GM21576 (cell line): ENCODE data around the gene PTPRM.

Experiments used
- ATAC-seq: cut with Tn5 transposase; IDR thresholded peaks from one replicate; pipeline ENCODE4 v1.9.1; 2021; ENCODE audit warnings: mild to moderate bottlenecking, moderate library complexity; ENCODE audit not compliant: unreplicated experiment

The PTPRM gene

GRCh38 chr18:8140841-8141501, 573.9 kb downstream of the PTPRM start:
- no peak for ATAC-seq

DNA sequence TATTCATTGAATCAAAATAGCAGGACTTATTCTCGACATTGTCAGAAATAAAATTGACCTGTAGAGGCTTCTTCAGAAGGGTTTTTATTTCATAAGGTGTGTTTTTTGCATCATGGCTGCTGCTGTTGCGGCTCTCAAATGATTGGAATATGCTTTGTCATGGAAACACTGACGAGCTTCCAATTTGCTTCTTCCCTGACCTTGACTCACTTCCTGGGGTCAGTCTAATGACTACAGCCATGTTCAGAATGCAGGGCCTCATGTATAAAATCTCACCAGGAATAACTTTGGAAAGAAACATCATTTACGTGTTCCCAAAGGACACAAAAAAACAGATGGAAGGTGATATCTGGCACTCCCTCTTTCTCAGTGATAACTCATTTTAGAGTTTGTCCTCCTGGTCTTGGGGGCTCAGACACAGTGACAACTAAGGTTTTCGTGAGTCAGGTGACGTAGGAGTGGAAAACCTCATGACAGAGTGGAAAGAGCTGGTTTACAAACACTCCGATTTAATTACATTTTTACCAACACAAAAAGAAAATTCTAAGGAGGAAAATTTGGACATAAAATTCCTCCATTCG, 575.1 kb downstream of the PTPRM start:
- ATAC-seq, result no peak

GRCh38 chr18:8142932-8143331, 575.8 kb downstream of the PTPRM start:
- no peak for ATAC-seq

GRCh38 chr18:8151181-8151580, 584.1 kb downstream of the PTPRM start:
- no peak for ATAC-seq

GRCh38 chr18:8153887-8154583, 586.9 kb downstream of the PTPRM start:
- no peak for ATAC-seq

DNA sequence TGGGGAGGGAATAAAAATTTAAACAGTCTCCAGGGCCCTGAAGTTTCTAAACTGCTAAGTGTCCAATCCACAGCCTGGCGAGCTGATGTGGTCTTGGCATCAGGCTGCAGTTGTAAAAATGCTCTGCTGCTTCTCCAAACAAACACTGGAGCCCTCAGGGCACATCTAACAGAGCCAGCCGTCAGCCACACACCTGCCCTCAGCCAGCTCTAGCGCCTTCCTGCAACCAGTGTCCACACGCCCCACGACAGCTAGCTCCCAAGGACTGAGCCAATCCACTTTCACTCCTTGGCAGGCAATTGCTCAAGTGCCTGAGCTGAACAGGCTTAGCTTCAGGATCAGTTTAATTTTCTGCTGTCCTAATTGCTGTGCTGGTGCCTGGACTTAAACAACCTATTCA, 595.7 kb downstream of the PTPRM start:
- ATAC-seq, result no peak

DNA sequence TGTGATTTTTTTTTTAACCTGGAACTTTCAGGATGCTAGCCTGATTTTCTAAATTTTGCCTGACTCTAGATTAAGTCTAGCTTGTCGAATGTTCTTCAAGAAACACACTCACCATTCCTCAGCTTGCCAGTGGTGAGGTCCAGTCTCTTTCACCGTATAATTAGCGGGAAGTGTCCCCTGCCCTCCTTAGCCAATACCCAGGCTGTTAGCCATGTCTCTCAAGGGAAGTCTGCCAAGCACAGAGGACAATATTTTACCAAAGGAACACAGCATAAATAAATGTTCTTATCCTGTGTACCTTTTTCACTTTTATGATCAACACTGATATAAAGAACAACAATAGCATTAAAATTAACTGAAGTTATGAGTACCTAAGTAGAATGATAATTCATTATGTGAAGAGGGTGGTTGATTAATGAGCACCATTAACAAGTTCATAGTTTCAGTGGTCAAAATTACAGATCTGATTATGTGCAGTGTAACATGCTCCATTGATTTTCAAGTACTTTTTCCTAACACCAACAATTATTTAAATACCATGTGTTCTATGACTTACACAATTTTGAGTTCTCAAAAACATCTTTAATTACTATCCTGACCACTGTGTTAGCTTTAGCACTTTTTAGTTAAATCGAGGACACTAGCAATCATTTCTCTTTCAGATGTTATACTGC, 596.3 kb downstream of the PTPRM start:
- no peak for ATAC-seq

GRCh38 chr18:8165095-8165494, 598.0 kb downstream of the PTPRM start:
- no peak for ATAC-seq

DNA sequence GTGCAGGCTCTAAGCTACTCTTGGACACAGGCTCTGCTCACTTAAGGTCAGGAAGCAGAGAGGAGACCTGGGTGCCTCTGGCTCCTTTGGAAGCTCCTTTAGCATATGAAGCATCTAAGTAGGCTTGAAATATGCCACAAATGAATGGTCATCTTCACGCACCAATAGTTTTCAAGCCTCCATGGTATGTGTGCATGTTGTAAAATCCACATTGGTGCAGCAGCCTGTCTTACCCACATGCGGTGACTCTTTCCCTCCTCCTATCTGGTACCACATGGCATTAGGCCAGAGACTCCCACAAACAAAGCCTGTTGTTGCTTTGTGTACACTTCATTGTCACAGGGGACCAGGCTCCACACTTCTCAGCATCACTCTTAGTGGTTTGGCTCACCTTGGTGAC, 599.9 kb downstream of the PTPRM start:
- no peak for ATAC-seq

DNA sequence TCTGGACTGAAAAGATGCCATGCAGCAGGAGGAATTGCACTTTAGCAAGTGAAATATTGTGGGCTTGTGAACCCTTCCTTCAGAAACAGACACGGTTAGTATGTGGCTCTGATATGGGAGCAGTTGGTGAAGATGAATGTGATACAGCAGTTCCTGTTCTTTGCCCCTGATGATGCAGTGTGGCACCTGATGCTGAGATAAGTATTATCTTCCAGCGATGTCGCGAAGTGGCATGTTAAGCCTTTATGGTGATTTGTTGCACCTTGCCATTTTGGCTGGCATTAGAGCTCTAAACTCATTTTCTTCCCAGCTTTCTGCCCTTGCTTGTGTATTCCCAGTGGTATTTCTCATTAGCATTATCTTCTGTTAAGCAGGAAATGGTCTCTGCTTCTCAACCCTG, 600.6 kb downstream of the PTPRM start:
- no peak for ATAC-seq

- ATAC-seq, result no peak
These were observed 602.6 kb downstream of the PTPRM start for GRCh38 chr18:8169722-8170121.

DNA sequence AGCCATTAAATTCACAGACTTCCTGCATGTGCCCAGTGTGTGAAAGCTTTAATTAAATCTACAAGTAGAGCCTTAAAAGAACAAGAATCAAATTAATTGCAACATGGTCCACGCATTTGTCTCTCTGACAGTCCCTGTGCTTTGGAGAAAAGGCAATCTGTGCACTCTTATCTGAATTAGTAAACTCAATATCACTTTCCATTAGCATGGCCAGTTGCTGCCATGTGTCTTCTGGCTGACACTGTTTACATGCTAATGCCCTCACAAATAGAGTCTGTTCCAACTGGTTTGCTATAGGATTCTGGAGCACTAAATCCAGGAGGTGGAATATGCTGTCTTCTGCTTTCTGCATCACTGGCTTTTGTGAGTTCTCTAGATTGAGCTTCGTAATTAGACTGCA, 607.7 kb downstream of the PTPRM start:
- ATAC-seq, result no peak

- no peak for ATAC-seq
These were observed 608.5 kb downstream of the PTPRM start for GRCh38 chr18:8175501-8176061.

DNA sequence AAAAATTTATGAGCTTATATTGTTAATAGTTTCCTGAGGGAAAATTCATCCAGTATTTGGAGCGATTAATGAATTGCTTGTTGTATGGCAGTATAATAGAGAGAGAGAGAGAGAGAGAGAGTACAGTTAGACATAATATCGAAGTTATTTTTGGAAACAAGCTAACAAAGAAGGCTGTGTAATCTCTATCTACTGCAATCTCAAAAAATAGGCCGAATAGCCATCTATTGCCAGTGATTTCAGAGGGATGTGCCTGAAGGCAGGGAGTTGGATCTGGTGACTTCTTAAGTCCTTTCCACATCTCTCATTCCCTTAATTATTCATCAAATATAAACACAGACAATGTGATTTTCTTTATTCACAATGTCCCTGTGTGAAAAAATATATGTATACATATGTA, 609.0 kb downstream of the PTPRM start:
- no peak for ATAC-seq

- no peak for ATAC-seq
These were observed 609.4 kb downstream of the PTPRM start for GRCh38 chr18:8176554-8176953.

GRCh38 chr18:8177330-8178016, 610.4 kb downstream of the PTPRM start:
- no peak for ATAC-seq

GRCh38 chr18:8186413-8186812, 619.3 kb downstream of the PTPRM start:
- ATAC-seq, result no peak

DNA sequence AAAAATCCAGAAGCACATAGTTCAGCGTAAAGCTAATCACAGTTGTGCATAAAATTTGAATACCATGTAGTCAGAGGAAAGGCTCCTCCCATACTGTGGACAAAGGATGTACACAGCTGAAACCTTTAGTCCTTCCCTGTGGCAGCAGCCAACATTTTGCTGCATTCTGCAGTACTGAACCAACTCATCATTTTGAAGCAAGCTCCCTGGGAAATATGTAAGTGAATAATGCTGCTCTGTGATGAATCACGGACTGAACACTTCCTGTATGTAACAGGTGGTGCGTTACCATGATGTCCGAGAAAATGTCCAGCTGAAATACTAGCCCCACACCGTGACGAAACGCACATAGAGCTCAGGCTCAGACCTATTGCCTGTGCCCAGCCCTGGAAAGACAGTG, 621.1 kb downstream of the PTPRM start:
- no peak for ATAC-seq

DNA sequence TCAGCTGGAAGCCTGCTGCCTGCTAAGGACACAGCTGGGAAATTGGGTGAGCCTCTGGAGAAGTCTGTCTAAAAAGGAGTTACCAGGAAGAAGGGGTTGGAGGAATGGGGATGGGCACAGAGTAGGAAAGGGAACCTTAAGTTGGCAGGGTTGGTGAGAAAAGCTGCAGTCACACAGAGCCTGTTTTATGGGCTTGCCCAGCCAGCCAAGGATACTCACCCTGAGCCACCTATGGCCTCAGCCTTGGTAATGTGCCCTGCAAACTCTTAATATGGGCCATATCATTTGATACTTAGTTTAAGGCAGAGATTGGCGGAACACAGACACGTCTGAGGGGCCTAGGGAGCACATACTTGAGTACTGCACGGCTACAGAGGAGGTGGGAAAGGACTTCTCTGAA, 623.9 kb downstream of the PTPRM start:
- ATAC-seq, result no peak

DNA sequence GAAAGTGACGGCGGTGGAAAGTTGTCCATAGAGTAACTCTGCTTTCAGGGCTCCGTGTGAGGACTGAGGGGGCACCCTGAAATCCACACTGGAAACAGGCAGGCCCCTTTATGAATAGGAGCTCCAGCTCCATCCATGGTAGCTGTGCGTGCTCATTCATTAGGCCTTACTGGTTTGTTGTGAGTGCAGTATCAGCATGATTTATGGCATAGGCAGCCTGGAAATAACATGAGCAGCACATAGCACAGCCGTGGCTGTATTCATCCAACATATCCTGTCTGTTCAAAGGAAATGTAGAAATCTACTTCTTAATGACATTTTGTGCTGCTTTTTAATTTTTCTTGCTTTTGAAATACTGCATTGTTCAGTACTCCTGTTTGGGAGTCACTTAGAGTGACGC, 627.3 kb downstream of the PTPRM start:
- ATAC-seq, result no peak

- ATAC-seq, result no peak
These were observed 629.1 kb downstream of the PTPRM start for GRCh38 chr18:8196238-8196637.
